Dermis blood vessel endothelial cell (primary cell): Measurements from ENCODE around the gene POLD4. TPM values are rescaled to one million over a fixed set of nuclear protein-coding genes. Genes with fewer than 3 reads are reported as not detected.

ENCODE experiments used
- total RNA-seq: library from RNA; depleted of rRNA; stranded (reverse); fragments of >200 nt; gene quantifications from 2 replicates; pipeline ENCODE4 v1.2.3, GENCODE V29; 2014

The POLD4 gene
- total RNA-seq, 1 donor from 2014 or later = 54.1 TPM

Other genes with a start within 250 kb of the POLD4 start
- 55.1 and 58.5 TPM in 2 replicates for gene KDM2A, start 234.3 kb downstream of the POLD4 start, total RNA-seq
- 40.0 and 56.8 TPM in 2 replicates for gene GRK2, start 87.1 kb downstream of the POLD4 start, total RNA-seq
- 29.1 and 32.3 TPM in 2 replicates for gene ANKRD13D, start 64.2 kb downstream of the POLD4 start, total RNA-seq
- gene SSH3, start 50.0 kb downstream of the POLD4 start, total RNA-seq = 15.6 and 19.7 TPM in 2 replicates
- gene CLCF1, start 20.1 kb upstream of the POLD4 start, total RNA-seq = 2.0 and 3.0 TPM in 2 replicates
- 5.2 and 5.6 TPM in 2 replicates for gene RAD9A, start 38.4 kb upstream of the POLD4 start, total RNA-seq
- gene PPP1CA, start 48.3 kb upstream of the POLD4 start, total RNA-seq = 297 and 318 TPM in 2 replicates
- gene TBC1D10C, start 50.5 kb upstream of the POLD4 start, total RNA-seq = 0.34 and 0.42 TPM in 2 replicates
- gene CARNS1, start 62.1 kb upstream of the POLD4 start, total RNA-seq = 0.17 and 0.23 TPM in 2 replicates
- gene RPS6KB2, start 74.9 kb upstream of the POLD4 start, total RNA-seq = 34.9 and 44.9 TPM in 2 replicates
- 1.0 and 2.2 TPM in 2 replicates for gene PTPRCAP, start 84.1 kb upstream of the POLD4 start, total RNA-seq
- gene CORO1B, start 89.9 kb upstream of the POLD4 start, total RNA-seq = 213 and 279 TPM in 2 replicates
- under 0.01 TPM in 1 of 2 replicates, not detected in the other for gene GPR152, start 99.2 kb upstream of the POLD4 start, total RNA-seq
- 1.0 and 4.9 TPM in 2 replicates for gene CABP4, start 101.8 kb upstream of the POLD4 start, total RNA-seq
- gene TMEM134, start 115.7 kb upstream of the POLD4 start, total RNA-seq = 30.6 and 40.9 TPM in 2 replicates
- gene AIP, start 129.5 kb upstream of the POLD4 start, total RNA-seq = 81.0 and 124 TPM in 2 replicates
- gene PITPNM1, start 151.8 kb upstream of the POLD4 start, total RNA-seq = 4.8 and 10.7 TPM in 2 replicates
- 25.2 and 42.2 TPM in 2 replicates for gene CDK2AP2, start 154.6 kb upstream of the POLD4 start, total RNA-seq
- gene CABP2, start 169.9 kb upstream of the POLD4 start, total RNA-seq = not detected in 2 replicates
- gene GSTP1, start 230.3 kb upstream of the POLD4 start, total RNA-seq = 833 and 1,138 TPM in 2 replicates